Muscle of back (tissue), 11 donors: ENCODE measurements around the gene UBE2O. TPM values are rescaled to one million over a fixed set of nuclear protein-coding genes. Genes with fewer than 3 reads are reported as not detected.
"Not testable (repeated sequence)": the region's sequence is repeated elsewhere in the genome, so short reads cannot be mapped to it uniquely, and the experiment has no call there.

Experiments used
- DNase-seq, 3 donors: peaks; one replicate each; pipeline versions ENCODE4 v3.0.0 to v3.0.0-alpha.2; 2013
- polyA plus RNA-seq, 10 donors: library from polyadenylated mRNA; unstranded; fragments of 120-200 nt; gene quantifications; one replicate each; pipeline ENCODE4 v1.2.1, GENCODE V29; 2013; ENCODE audit not compliant: insufficient read length in 10 of 10

UBE2O gene
- polyA plus RNA-seq, 10 donors: 13.0 to 24.8 (median 16.2) TPM

GRCh38 chr17:76371656-76372628, 81.0 kb downstream of the UBE2O start:
- DNase-seq: peak in 1 of 3 donors; percentile 89

GRCh38 chr17:76370261-76370993, 82.5 kb downstream of the UBE2O start:
- peak; percentile 74 to 94 (median 76) for DNase-seq

GRCh38 chr17:76369804-76370203, 83.1 kb downstream of the UBE2O start:
- DNase-seq: peak in 1 of 3 donors; percentile 49

GRCh38 chr17:76369379-76369778, 83.6 kb downstream of the UBE2O start:
- DNase-seq: no peak

GRCh38 chr17:76368545-76368944, 84.4 kb downstream of the UBE2O start:
- DNase-seq: peak in 2 of 3 donors; percentile 60 to 78

GRCh38 chr17:76367642-76368041, 85.3 kb downstream of the UBE2O start:
- no peak for DNase-seq

GRCh38 chr17:76366247-76366646, 86.7 kb downstream of the UBE2O start:
- DNase-seq: no peak

- no peak for DNase-seq
Observed at GRCh38 chr17:76365256-76365903, 87.6 kb downstream of the UBE2O start.

- no peak for DNase-seq
Observed at GRCh38 chr17:76363107-76363842, 89.7 kb downstream of the UBE2O start.

GRCh38 chr17:76360461-76360860, 92.5 kb downstream of the UBE2O start:
- no peak for DNase-seq

GRCh38 chr17:76359776-76360175, 93.2 kb downstream of the UBE2O start:
- DNase-seq: not testable (repeated sequence)

GRCh38 chr17:76359375-76359774, 93.6 kb downstream of the UBE2O start:
- DNase-seq: no peak

- no peak for DNase-seq
Observed at GRCh38 chr17:76357597-76358158, 95.3 kb downstream of the UBE2O start.

- DNase-seq: no peak
Observed at GRCh38 chr17:76356803-76357456, 96.0 kb downstream of the UBE2O start.

- peak in 1 of 3 donors; percentile 26 for DNase-seq
Observed at GRCh38 chr17:76354747-76355310, 98.1 kb downstream of the UBE2O start.

- DNase-seq: no peak
Observed at GRCh38 chr17:76354317-76354729, 98.6 kb downstream of the UBE2O start.

GRCh38 chr17:76353599-76354316, 99.2 kb downstream of the UBE2O start, which contains the start of gene PRPSAP1:
PRPSAP1 (minus strand) TSS chr17:76353916; CDS start chr17:76353703, 213 bp downstream.
- peak; percentile 91 to 99 (median 93) for DNase-seq

- DNase-seq: no peak
Observed at GRCh38 chr17:76353004-76353598, 99.9 kb downstream of the UBE2O start.
